HG03460 (cell line): ENCODE results near the gene IFNA4.
A peak's percentile ranks its signal among the peaks of the same experiment; 100 is the strongest.
"Not testable (repeated sequence)": the region's sequence is repeated elsewhere in the genome, so short reads cannot be mapped to it uniquely, and the experiment has no call there.

Source experiments
- ATAC-seq: cut with Tn5 transposase; IDR thresholded peaks from one replicate; pipeline ENCODE4 v1.9.1; 2021; ENCODE audit not compliant: unreplicated experiment

Gene IFNA4

GRCh38 chr9:21166560-21166959, 20.8 kb downstream of the IFNA4 start, which contains the start of gene IFNA21:
Gene IFNA21, minus strand, starts transcription at chr9:21166660. Its CDS starts 48 bp downstream, at chr9:21166612.
- not testable (repeated sequence) for ATAC-seq

- no peak for ATAC-seq
These were observed 21.9 kb downstream of the IFNA4 start for GRCh38 chr9:21165516-21165915.

- ATAC-seq = peak; percentile 98
These were observed 27.2 kb downstream of the IFNA4 start for GRCh38 chr9:21160178-21160577.

GRCh38 chr9:21155501-21155900, 31.9 kb downstream of the IFNA4 start:
- no peak for ATAC-seq

- ATAC-seq = peak; percentile 88
These were observed 33.3 kb downstream of the IFNA4 start for GRCh38 chr9:21154018-21154608.

GRCh38 chr9:21153336-21154017, 33.9 kb downstream of the IFNA4 start:
- peak; percentile 36 for ATAC-seq

- peak; percentile 70 for ATAC-seq
These were observed 42.8 kb downstream of the IFNA4 start for GRCh38 chr9:21144603-21145002.

GRCh38 chr9:21141427-21141882, 45.9 kb downstream of the IFNA4 start, which contains the start of gene IFNW1:
Gene IFNW1, minus strand, starts transcription at chr9:21141832. Its CDS starts 262 bp downstream, at chr9:21141570.
- peak; percentile 52 for ATAC-seq

GRCh38 chr9:21137020-21137419, 50.4 kb downstream of the IFNA4 start:
- ATAC-seq = no peak
